Measurements from ENCODE around the gene NEDD8. TPM values are rescaled to one million over a fixed set of nuclear protein-coding genes. Genes with fewer than 3 reads are reported as not detected.
A peak's percentile ranks its signal among the peaks of the same experiment; 100 is the strongest.
"Not testable (repeated sequence)": the region's sequence is repeated elsewhere in the genome, so short reads cannot be mapped to it uniquely, and the experiment has no call there.

The NEDD8 gene
- total and polyA plus RNA-seq, 9 donors: 69.7 to 301 (median 134) TPM

GRCh38 chr14:24206260-24207103 lies 25.7 kb downstream of the NEDD8 start:
- intact Hi-C loops (cut with DNase I): no loop called here
- 93 to 96% (median 95%) methylated on average over 11 of the region's 11 CpGs for WGBS, 3 donors
- Histone ChIP-seq H3K9me3 (no peaks in the 10 kb centered on the region), H3K36me3 (no peaks in the 10 kb centered on the region), H3K4me1 (ENCODE audit: insufficient read depth) (no peaks in the 10 kb centered on the region), H3K27ac (no peak overlapping the region), H3K27me3 (no peaks in the 10 kb centered on the region), H3K4me3 (no peak overlapping the region)
- DNase-seq: peak in 1 of 5 donors; percentile 23
- TF ChIP-seq POLR2A (IDR thresholded peaks at IDR 0.05) (no peak), EP300 (IDR thresholded peaks at IDR 0.05) (no peak), CTCF (IDR thresholded peaks at IDR 0.05) (no peak)

- H3K27ac ChIP-seq: no peak overlapping the region
- H3K9me3 ChIP-seq: no peaks in the 10 kb centered on the region
- no peaks in the 10 kb centered on the region for H3K36me3 ChIP-seq
- H3K27me3 ChIP-seq: no peaks in the 10 kb centered on the region
- TF ChIP-seq POLR2A (IDR thresholded peaks at IDR 0.05) (no peak), EP300 (IDR thresholded peaks at IDR 0.05) (no peak), CTCF (IDR thresholded peaks at IDR 0.05) (no peak)
- no peaks in the 10 kb centered on the region for H3K4me1 ChIP-seq (ENCODE audit: insufficient read depth)
- intact Hi-C loops (cut with DNase I): no loop called here
- DNase-seq: no peak
- WGBS, 3 donors: 89 to 94% (median 91%) methylated on average over 7 of the region's 7 CpGs
- no peak overlapping the region for H3K4me3 ChIP-seq
Measured at GRCh38 chr14:24204163-24205146, 27.7 kb downstream of the NEDD8 start.

- intact Hi-C loops (cut with DNase I); H3K27ac ChIP-seq; H3K27me3 ChIP-seq; H3K4me3 ChIP-seq; H3K4me1 ChIP-seq (ENCODE audit: insufficient read depth); H3K36me3 ChIP-seq; H3K9me3 ChIP-seq: not testable (repeated sequence)
- peak in 1 of 5 donors; percentile 14 for DNase-seq
- WGBS, 3 donors: 94 to 96% (median 96%) methylated on average over 16 of the region's 16 CpGs
Measured at GRCh38 chr14:24203249-24203886, 28.8 kb downstream of the NEDD8 start.

GRCh38 chr14:24202538-24202937 lies 29.6 kb downstream of the NEDD8 start:
- intact Hi-C loops (cut with DNase I); DNase-seq: not testable (repeated sequence)
- WGBS, 3 donors: 87 to 91% (median 88%) methylated on average over 8 of the region's 8 CpGs

GRCh38 chr14:24198814-24199524 lies 33.2 kb downstream of the NEDD8 start:
- intact Hi-C loops (cut with DNase I): no loop called here

More at GRCh38 chr14:24202538-24202937, 29.6 kb downstream of the NEDD8 start:
- not testable (repeated sequence) for H3K4me3 ChIP-seq; H3K9me3 ChIP-seq; H3K27ac ChIP-seq; H3K36me3 ChIP-seq; H3K4me1 ChIP-seq (ENCODE audit: insufficient read depth); H3K27me3 ChIP-seq

More at GRCh38 chr14:24198814-24199524, 33.2 kb downstream of the NEDD8 start:
- TF ChIP-seq POLR2A (IDR thresholded peaks at IDR 0.05): no peak
- no peak for TF ChIP-seq EP300 (IDR thresholded peaks at IDR 0.05)
- no peak for TF ChIP-seq CTCF (IDR thresholded peaks at IDR 0.05)
- H3K36me3 ChIP-seq: no peaks in the 10 kb centered on the region
- H3K4me1 ChIP-seq (ENCODE audit: insufficient read depth): peaks cover 4% of the 10 kb centered on the region
- H3K27me3 ChIP-seq: no peaks in the 10 kb centered on the region
- H3K4me3 ChIP-seq: no peak overlapping the region
- no peak overlapping the region for H3K27ac ChIP-seq
- no peaks in the 10 kb centered on the region for H3K9me3 ChIP-seq
- DNase-seq: no peak
- WGBS, 3 donors: 77 to 87% (median 84%) methylated on average over 7 of the region's 7 CpGs
